H1 (cell line): ENCODE results near the gene NEMF. TPM values are rescaled to one million over a fixed set of nuclear protein-coding genes. Genes with fewer than 3 reads are reported as not detected.

Source experiments
- CHD7 ChIP-seq: fragments of 300-600 bp; sonication (generic); IDR thresholded peaks from 2 replicates; pipeline ENCODE4 v1.7.1; 2012; ENCODE audit warnings: low read length, moderate library complexity, mild to moderate bottlenecking, inconsistent platforms; ENCODE audit not compliant: insufficient replicate concordance
- TAF7 ChIP-seq: optimal IDR thresholded peaks from 2 replicates; pipeline ENCODE3; 2011; ENCODE audit warnings: low read depth, mild to moderate bottlenecking, inconsistent platforms, low read length, moderate library complexity, borderline replicate concordance
- polyA plus RNA-seq, 7 experiments: library from polyadenylated mRNA; depleted of rRNA in 3 of 7; stranded (reverse) in 5 of 7; unstranded in 2 of 7; fragments of >200 nt in 5 of 7; fragments of 200-250 nt in 2 of 7; gene quantifications; 1 replicate in 5 of 7; 2 replicates in 1 of 7; 4 replicates in 1 of 7; pipeline versions ENCODE4 v1.2.1 to v1.2.3, GENCODE V29; 2011 to 2013; ENCODE audit warnings: missing spikeins in 2 of 7, mixed read lengths in 2 of 7
- total RNA-seq: library from RNA; stranded (reverse); fragmentation: NEBNext Ultra II Directional; extraction: Animal tissue kit (Norgen Biotek cat#: 25700); gene quantifications from 2 replicates; pipeline ENCODE4 v1.2.1, GENCODE V29; 2021

NEMF gene
- total and polyA plus RNA-seq, 2 of the 8 experiments (the other 6 are each of a cell fraction or from before 2014, with no cell fraction given), result 8.3 to 45.5 TPM

GRCh38 chr14:49761839-49762551 lies 90.6 kb downstream of the NEMF start (continued):
- no peak for TF ChIP-seq CHD7
- no peak for TF ChIP-seq TAF7
